Vagina (tissue), 2 donors: ENCODE measurements around the gene BIRC5. TPM values are rescaled to one million over a fixed set of nuclear protein-coding genes. Genes with fewer than 3 reads are reported as not detected.

ENCODE experiments used
- DNase-seq, 2 donors: peaks; one replicate each; pipeline ENCODE4 v3.0.0-alpha.2; 2017; ENCODE audit errors: extremely low spot score in 2 of 2
- H3K27ac ChIP-seq: fragments of 200-600 bp; sonication (generic); one replicate; pipeline ENCODE4 v1.5.1; 2019
- H3K27me3 ChIP-seq: fragments of 200-600 bp; sonication (generic); one replicate; pipeline ENCODE4 v1.5.1; 2019
- H3K36me3 ChIP-seq, 2 donors: fragments of 200-600 bp; sonication (generic); one replicate each; pipeline ENCODE4 v1.5.1; 2017 to 2019
- H3K4me1 ChIP-seq: fragments of 200-600 bp; sonication (generic); one replicate; pipeline ENCODE4 v1.5.1; 2019
- H3K4me3 ChIP-seq, 2 donors: fragments of 200-600 bp; sonication (generic); 1 replicate in 1 of 2; 2 replicates in 1 of 2; pipeline ENCODE4 v1.5.1; 2016 to 2019
- H3K9me3 ChIP-seq: fragments of 200-600 bp; sonication (generic); one replicate; pipeline ENCODE4 v1.5.1; 2019
- CTCF ChIP-seq, 3 experiments: fragments of 450-650 bp in 2 of 3; fragments of 200-600 bp in 1 of 3; sonication (generic) in 1 of 3; IDR thresholded peaks; one replicate each; pipeline ENCODE4 v1.5.1; 2017 to 2019; ENCODE audit warnings: antibody characterized with exemption in 3 of 3, mild to moderate bottlenecking in 2 of 3, moderate library complexity in 2 of 3
- POLR2A ChIP-seq, 2 donors: fragments of 450-650 bp; IDR thresholded peaks; one replicate each; pipeline ENCODE4 v1.6.1; 2017; ENCODE audit warnings: antibody characterized with exemption in 2 of 2, mild to moderate bottlenecking in 2 of 2, moderate library complexity in 2 of 2
- POLR2AphosphoS5 ChIP-seq, 2 donors: sonication (generic); formaldehyde crosslinking; IDR thresholded peaks; one replicate each; pipeline ENCODE4 v1.9.0; 2017; ENCODE audit warnings: antibody characterized with exemption in 2 of 2, mild to moderate bottlenecking in 2 of 2, low read depth in 1 of 2; ENCODE audit not compliant: insufficient read depth in 1 of 2
- intact Hi-C: fragments of 100-400 bp; cut with DNase I; formaldehyde crosslinking; loops from one replicate; pipeline ENCODE4 v1.15.1; 2023
- total RNA-seq: library from RNA; depleted of rRNA; stranded (reverse); fragments of >200 nt; gene quantifications from one replicate; pipeline ENCODE4 v1.2.3, GENCODE V29; 2016

BIRC5 gene
- total RNA-seq, 1 donor from 2014 or later: 3.4 TPM

- Histone ChIP-seq H3K4me3 (no peak overlapping the region), H3K9me3 (no peaks in the 10 kb centered on the region), H3K27ac (no peak overlapping the region), H3K36me3 (peaks cover 0 to 4% of the 10 kb centered on the region in 2 donors), H3K4me1 (peaks cover 16% of the 10 kb centered on the region), H3K27me3 (no peaks in the 10 kb centered on the region)
- intact Hi-C loops: no loop called here
- DNase-seq: no peak
- TF ChIP-seq POLR2A (IDR thresholded peaks at IDR 0.05) (no peak), CTCF (IDR thresholded peaks at IDR 0.05) (no peak), POLR2AphosphoS5 (IDR thresholded peaks at IDR 0.05; ENCODE audit: insufficient read depth in 1 of 2, low read depth in 1 of 2) (no peak)
These were observed 11.4 kb upstream of the BIRC5 start for GRCh38 chr17:78202666-78203065.

GRCh38 chr17:78204387-78205123 is 9.5 kb upstream of the BIRC5 start:
- Histone ChIP-seq H3K9me3 (no peaks in the 10 kb centered on the region), H3K4me1 (peaks cover 2% of the 10 kb centered on the region), H3K4me3 (no peak overlapping the region), H3K36me3 (peaks cover 0 to 4% of the 10 kb centered on the region in 2 donors), H3K27me3 (no peaks in the 10 kb centered on the region), H3K27ac (no peak overlapping the region)
- no peak for DNase-seq
- TF ChIP-seq POLR2AphosphoS5 (IDR thresholded peaks at IDR 0.05; ENCODE audit: insufficient read depth in 1 of 2, low read depth in 1 of 2): no peak
- no peak for TF ChIP-seq CTCF (IDR thresholded peaks at IDR 0.05)
- no peak for TF ChIP-seq POLR2A (IDR thresholded peaks at IDR 0.05)
- intact Hi-C loops: no loop called here

GRCh38 chr17:78205124-78205775 is 8.8 kb upstream of the BIRC5 start:
- no peak for TF ChIP-seq POLR2AphosphoS5 (IDR thresholded peaks at IDR 0.05; ENCODE audit: insufficient read depth in 1 of 2, low read depth in 1 of 2)
- no peak for TF ChIP-seq CTCF (IDR thresholded peaks at IDR 0.05)
- no peak for TF ChIP-seq POLR2A (IDR thresholded peaks at IDR 0.05)
- DNase-seq: no peak
- no peak overlapping the region for H3K4me3 ChIP-seq
- H3K9me3 ChIP-seq: no peaks in the 10 kb centered on the region
- H3K4me1 ChIP-seq: no peaks in the 10 kb centered on the region
- H3K27me3 ChIP-seq: no peaks in the 10 kb centered on the region
- H3K27ac ChIP-seq: no peak overlapping the region
- peaks cover 0 to 4% of the 10 kb centered on the region in 2 donors for H3K36me3 ChIP-seq
- intact Hi-C loops: no loop called here

- H3K27ac ChIP-seq: no peak overlapping the region
- H3K4me1 ChIP-seq: no peaks in the 10 kb centered on the region
- TF ChIP-seq CTCF (IDR thresholded peaks at IDR 0.05) (no peak), POLR2AphosphoS5 (IDR thresholded peaks at IDR 0.05; ENCODE audit: insufficient read depth in 1 of 2, low read depth in 1 of 2) (no peak), POLR2A (IDR thresholded peaks at IDR 0.05) (no peak)
- H3K9me3 ChIP-seq: no peaks in the 10 kb centered on the region
- H3K4me3 ChIP-seq: no peak overlapping the region
- peaks cover 0 to 4% of the 10 kb centered on the region in 2 donors for H3K36me3 ChIP-seq
- H3K27me3 ChIP-seq: no peaks in the 10 kb centered on the region
- DNase-seq: no peak
- intact Hi-C loops: no loop called here
These were observed 7.8 kb upstream of the BIRC5 start for GRCh38 chr17:78206298-78206697.

- no peak overlapping the region for H3K4me3 ChIP-seq
- intact Hi-C loops: no loop called here
- H3K36me3 ChIP-seq: no peaks in the 10 kb centered on the region
- DNase-seq: no peak
- H3K9me3 ChIP-seq: no peaks in the 10 kb centered on the region
- TF ChIP-seq POLR2AphosphoS5 (IDR thresholded peaks at IDR 0.05; ENCODE audit: insufficient read depth in 1 of 2, low read depth in 1 of 2) (no peak), POLR2A (IDR thresholded peaks at IDR 0.05) (no peak), CTCF (IDR thresholded peaks at IDR 0.05) (no peak)
- no peaks in the 10 kb centered on the region for H3K27me3 ChIP-seq
- H3K27ac ChIP-seq: no peak overlapping the region
- H3K4me1 ChIP-seq: no peaks in the 10 kb centered on the region
These were observed 5.6 kb upstream of the BIRC5 start for GRCh38 chr17:78208486-78208885.
